GM21528 (cell line): ENCODE measurements around the gene SETD3.

ENCODE experiments used
- ATAC-seq: cut with Tn5 transposase; IDR thresholded peaks from one replicate; pipeline ENCODE4 v1.9.1; 2021; ENCODE audit warnings: mild to moderate bottlenecking, moderate library complexity; ENCODE audit not compliant: unreplicated experiment, low FRiP score

The SETD3 gene

GRCh38 chr14:99402950-99403349, 77.7 kb downstream of the SETD3 start:
- no peak for ATAC-seq

- no peak for ATAC-seq
These were observed 78.4 kb downstream of the SETD3 start for GRCh38 chr14:99402285-99402648.

- ATAC-seq = no peak
These were observed 78.9 kb downstream of the SETD3 start for GRCh38 chr14:99401621-99402284.

GRCh38 chr14:99401211-99401610, 79.4 kb downstream of the SETD3 start:
- ATAC-seq = no peak

- ATAC-seq = no peak
These were observed 83.0 kb downstream of the SETD3 start for GRCh38 chr14:99397698-99398097.

- no peak for ATAC-seq
These were observed 84.6 kb downstream of the SETD3 start for GRCh38 chr14:99395909-99396530.

- ATAC-seq = no peak
These were observed 86.0 kb downstream of the SETD3 start for GRCh38 chr14:99394602-99395156.

- no peak for ATAC-seq
These were observed 87.5 kb downstream of the SETD3 start for GRCh38 chr14:99393059-99393655.

- no peak for ATAC-seq
These were observed 89.0 kb downstream of the SETD3 start for GRCh38 chr14:99391671-99392070.

- no peak for ATAC-seq
These were observed 91.4 kb downstream of the SETD3 start for GRCh38 chr14:99389174-99389826.

- no peak for ATAC-seq
These were observed 92.4 kb downstream of the SETD3 start for GRCh38 chr14:99388286-99388685.

GRCh38 chr14:99387880-99388279, 92.8 kb downstream of the SETD3 start:
- no peak for ATAC-seq

GRCh38 chr14:99384450-99385417, 95.9 kb downstream of the SETD3 start:
- no peak for ATAC-seq

- no peak for ATAC-seq
These were observed 96.9 kb downstream of the SETD3 start for GRCh38 chr14:99383472-99384449.

GRCh38 chr14:99382781-99383471, 97.7 kb downstream of the SETD3 start:
- ATAC-seq = no peak

- ATAC-seq = no peak
These were observed 98.6 kb downstream of the SETD3 start for GRCh38 chr14:99382071-99382470.

GRCh38 chr14:99381688-99382060, 99.0 kb downstream of the SETD3 start:
- no peak for ATAC-seq

- no peak for ATAC-seq
These were observed 99.5 kb downstream of the SETD3 start for GRCh38 chr14:99380991-99381687.
